Lung (tissue), 12 donors: ENCODE measurements around the gene CFAP45. TPM values are rescaled to one million over a fixed set of nuclear protein-coding genes. Genes with fewer than 3 reads are reported as not detected.

Source experiments
- ATAC-seq: fragments of 200-7000 bp; cut with Tn5 transposase; one replicate; pipeline ENCODE4 v1.9.1; 2020; ENCODE audit warnings: moderate number of reproducible peaks; ENCODE audit not compliant: insufficient read depth, low FRiP score
- DNase-seq, 3 donors: peaks; one replicate each; pipeline ENCODE4 v3.0.0-alpha.2; 2013 to 2017
- H3K27ac ChIP-seq, 2 donors: one replicate each; pipeline ENCODE4 v1.5.1; 2013; ENCODE audit warnings: mild to moderate bottlenecking in 2 of 2, moderate library complexity in 2 of 2, control low read depth in 1 of 2, inconsistent platforms in 1 of 2, low read depth in 1 of 2, low read length in 1 of 2
- H3K27me3 ChIP-seq, 3 donors: one replicate each; pipeline ENCODE4 v1.5.1; 2013; ENCODE audit warnings: low read length in 2 of 3; ENCODE audit not compliant: control insufficient read depth in 3 of 3, insufficient read depth in 3 of 3
- H3K36me3 ChIP-seq, 4 donors: one replicate each; pipeline ENCODE4 v1.5.1; 2013; ENCODE audit warnings: low read length in 4 of 4, mild to moderate bottlenecking in 1 of 4, moderate library complexity in 1 of 4; ENCODE audit not compliant: control insufficient read depth in 4 of 4, insufficient read depth in 4 of 4
- H3K4me1 ChIP-seq, 5 donors: one replicate each; pipeline ENCODE4 v1.5.1; 2013; ENCODE audit warnings: low read length in 5 of 5, mild to moderate bottlenecking in 2 of 5, moderate library complexity in 1 of 5; ENCODE audit not compliant: control insufficient read depth in 5 of 5, insufficient read depth in 5 of 5
- H3K4me3 ChIP-seq: one replicate; pipeline ENCODE4 v1.5.1; 2013; ENCODE audit warnings: mild to moderate bottlenecking, control low read depth, moderate library complexity
- H3K9ac ChIP-seq, 2 donors: one replicate each; pipeline ENCODE4 v1.5.1; 2013; ENCODE audit warnings: low read length in 2 of 2, control low read depth in 1 of 2; ENCODE audit not compliant: insufficient read depth in 1 of 2
- H3K9me3 ChIP-seq, 4 donors: one replicate each; pipeline ENCODE4 v1.5.1; 2013; ENCODE audit warnings: low read length in 3 of 4, mild to moderate bottlenecking in 1 of 4, moderate library complexity in 1 of 4; ENCODE audit not compliant: control insufficient read depth in 4 of 4, insufficient read depth in 3 of 4
- WGBS, 2 donors: extraction: QIAGEN DNeasy Blood & Tissue Kit; methylation state at CpG; one replicate each; pipeline ENCODE4 v1.1.7; 2013; 5-methylcytosine and 5-hydroxymethylcytosine counted together
- polyA plus RNA-seq, 2 donors: library from polyadenylated mRNA; stranded (reverse); fragments of 200-250 nt; gene quantifications; one replicate each; pipeline ENCODE4 v1.2.1, GENCODE V29; 2013
- total RNA-seq, 2 donors: library from RNA; depleted of rRNA in 1 of 2; stranded (reverse); fragments of >200 nt in 1 of 2; gene quantifications; one replicate each; pipeline ENCODE4 v1.2.1, GENCODE V29; 2014 to 2021
- TF ChIP-seq, protein P1 (sequence below): IDR thresholded peaks from 2 replicates; pipeline ENCODE4 v1.5.1; 2012; ENCODE audit warnings: mild to moderate bottlenecking; ENCODE audit errors: control extremely low read depth, extremely low read depth
- donor health status: control.
- donor health status: control.
- donor health status: Bipolar disorder and iron deficiency.
- donor health status: healthy.
- donor health status: DM: yes; HTN: yes; CAD: no.

CFAP45 gene
- total and polyA plus RNA-seq, 4 donors: 9.4 to 29.5 (median 13.1) TPM

DNA sequence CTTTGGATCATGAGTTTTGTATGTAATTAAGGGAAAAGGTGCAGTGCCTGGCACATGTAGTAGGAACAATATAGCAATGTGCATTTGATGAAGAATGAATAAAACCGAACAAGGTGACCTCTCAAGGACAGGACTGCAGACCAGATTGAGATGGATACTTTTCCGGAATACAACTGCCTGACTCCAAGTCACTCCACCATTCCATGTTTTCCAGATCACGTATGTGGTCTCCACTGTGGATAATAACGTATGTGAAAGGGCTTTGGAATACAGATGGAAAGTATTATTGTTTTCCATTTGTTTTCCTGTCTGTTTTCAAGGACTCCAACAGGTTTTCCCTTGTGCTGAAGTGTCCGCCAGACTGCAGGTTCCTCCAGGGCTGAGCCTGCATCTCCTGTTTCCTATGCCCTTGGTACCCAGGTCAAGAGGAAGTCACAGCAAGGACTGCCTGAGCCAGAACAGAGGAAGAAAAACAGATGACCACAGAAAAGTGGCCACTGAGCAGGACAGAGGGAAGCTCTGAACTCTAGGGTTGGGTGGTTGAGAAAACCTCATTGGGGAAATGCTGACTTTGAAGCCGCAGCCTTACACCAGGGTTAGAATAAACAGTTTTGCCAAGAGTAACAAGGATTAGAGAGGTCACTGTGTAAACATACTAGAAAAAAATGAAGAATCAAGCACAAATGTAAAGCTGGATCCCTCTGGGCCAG is 4.0 kb downstream of the CFAP45 start:
- Histone ChIP-seq H3K27ac (peak overlapping the region in 1 of 2 donors; percentile 77), H3K9me3 (peaks cover 0 to 2% (median 0%) of the 10 kb centered on the region in 4 donors), H3K4me3 (no peak overlapping the region), H3K4me1 (peaks cover 4 to 24% (median 12%) of the 10 kb centered on the region in 5 donors), H3K36me3 (no peaks in the 10 kb centered on the region), H3K9ac (no peak overlapping the region), H3K27me3 (no peaks in the 10 kb centered on the region)
- WGBS, 2 donors: 60 to 73% methylated on average over 6 of the region's 6 CpGs
- TF ChIP-seq, protein P1, sequence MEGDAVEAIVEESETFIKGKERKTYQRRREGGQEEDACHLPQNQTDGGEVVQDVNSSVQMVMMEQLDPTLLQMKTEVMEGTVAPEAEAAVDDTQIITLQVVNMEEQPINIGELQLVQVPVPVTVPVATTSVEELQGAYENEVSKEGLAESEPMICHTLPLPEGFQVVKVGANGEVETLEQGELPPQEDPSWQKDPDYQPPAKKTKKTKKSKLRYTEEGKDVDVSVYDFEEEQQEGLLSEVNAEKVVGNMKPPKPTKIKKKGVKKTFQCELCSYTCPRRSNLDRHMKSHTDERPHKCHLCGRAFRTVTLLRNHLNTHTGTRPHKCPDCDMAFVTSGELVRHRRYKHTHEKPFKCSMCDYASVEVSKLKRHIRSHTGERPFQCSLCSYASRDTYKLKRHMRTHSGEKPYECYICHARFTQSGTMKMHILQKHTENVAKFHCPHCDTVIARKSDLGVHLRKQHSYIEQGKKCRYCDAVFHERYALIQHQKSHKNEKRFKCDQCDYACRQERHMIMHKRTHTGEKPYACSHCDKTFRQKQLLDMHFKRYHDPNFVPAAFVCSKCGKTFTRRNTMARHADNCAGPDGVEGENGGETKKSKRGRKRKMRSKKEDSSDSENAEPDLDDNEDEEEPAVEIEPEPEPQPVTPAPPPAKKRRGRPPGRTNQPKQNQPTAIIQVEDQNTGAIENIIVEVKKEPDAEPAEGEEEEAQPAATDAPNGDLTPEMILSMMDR: no peak
- DNase-seq (peak in 2 of 3 donors; percentile 43 to 53), ATAC-seq (no peak)

DNA sequence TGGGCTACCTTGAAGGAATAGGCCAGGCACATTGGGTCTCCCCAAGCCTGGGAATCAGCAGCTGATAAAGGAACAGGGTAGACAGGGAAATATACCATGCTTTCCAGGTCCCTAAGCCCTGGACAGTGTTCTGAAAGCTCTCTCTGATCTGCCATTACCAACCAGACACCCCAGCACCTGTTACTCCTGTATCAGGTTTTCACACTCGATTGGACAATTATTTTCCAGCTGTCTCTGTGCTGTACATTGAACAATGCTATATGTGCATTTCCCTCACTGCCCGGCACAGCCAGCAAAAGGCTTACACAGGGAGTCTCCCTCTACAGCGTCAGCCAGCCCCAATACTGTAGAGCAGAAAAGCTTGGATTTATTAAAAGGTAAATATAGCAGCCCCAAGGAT is 4.7 kb downstream of the CFAP45 start:
- TF ChIP-seq, protein P1: no peak
- no peak overlapping the region for H3K4me3 ChIP-seq
- 82 to 92% methylated on average over 3 of the region's 3 CpGs for WGBS, 2 donors
- ATAC-seq: no peak
- H3K27ac ChIP-seq: no peak overlapping the region
- peaks cover 4 to 18% (median 11%) of the 10 kb centered on the region in 5 donors for H3K4me1 ChIP-seq
- H3K36me3 ChIP-seq: no peaks in the 10 kb centered on the region
- peaks cover 0 to 2% (median 0%) of the 10 kb centered on the region in 4 donors for H3K9me3 ChIP-seq
- DNase-seq: no peak
- no peak overlapping the region for H3K9ac ChIP-seq
- no peaks in the 10 kb centered on the region for H3K27me3 ChIP-seq

DNA sequence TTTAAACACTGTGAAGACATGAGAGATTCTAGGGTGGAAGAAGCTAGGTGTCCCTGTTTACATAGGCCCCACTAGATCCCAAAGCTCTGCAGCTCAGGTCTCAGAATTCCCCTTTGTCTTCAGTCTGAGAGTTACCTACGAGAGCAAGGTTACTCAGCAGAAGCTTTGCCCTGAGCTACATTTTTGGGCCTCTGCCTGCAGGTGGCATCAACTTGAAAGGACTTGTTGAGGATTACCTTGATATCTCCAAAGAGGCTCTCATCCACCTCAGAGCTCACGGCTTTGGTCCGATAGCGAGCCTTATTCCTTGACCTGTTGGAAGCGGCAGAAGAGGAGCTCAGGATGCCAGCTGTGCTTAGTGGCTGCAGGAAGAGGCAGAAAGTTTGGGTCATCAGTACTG is 7.0 kb downstream of the CFAP45 start:
- no peak for DNase-seq
- no peak overlapping the region for H3K9ac ChIP-seq
- no peaks in the 10 kb centered on the region for H3K36me3 ChIP-seq
- no peak overlapping the region for H3K4me3 ChIP-seq
- H3K4me1 ChIP-seq: peaks cover 4 to 13% (median 11%) of the 10 kb centered on the region in 5 donors
- H3K9me3 ChIP-seq: peaks cover 0 to 2% (median 0%) of the 10 kb centered on the region in 4 donors
- no peak for ATAC-seq
- H3K27me3 ChIP-seq: no peaks in the 10 kb centered on the region
- WGBS, 2 donors: 92% methylated on average over 5 of the region's 5 CpGs
- TF ChIP-seq, protein P1: no peak
- no peak overlapping the region for H3K27ac ChIP-seq
